ENCODE measurements around the gene FOLH1.
"Not testable (repeated sequence)": the region's sequence is repeated elsewhere in the genome, so short reads cannot be mapped to it uniquely, and the experiment has no call there.

FOLH1 gene

GRCh38 chr11:49175378-49175777, 33.0 kb downstream of the FOLH1 start:
- DNase-seq: not testable (repeated sequence)

GRCh38 chr11:49174691-49175366, 33.6 kb downstream of the FOLH1 start:
- not testable (repeated sequence) for DNase-seq

GRCh38 chr11:49171613-49172012, 36.8 kb downstream of the FOLH1 start:
- not testable (repeated sequence) for DNase-seq

- not testable (repeated sequence) for DNase-seq
These were observed 38.8 kb downstream of the FOLH1 start for GRCh38 chr11:49169579-49169978.

GRCh38 chr11:49168992-49169391, 39.4 kb downstream of the FOLH1 start:
- DNase-seq: not testable (repeated sequence)

GRCh38 chr11:49151211-49151610, 57.2 kb downstream of the FOLH1 start:
- no peak for DNase-seq

GRCh38 chr11:49102356-49102755, 106.0 kb downstream of the FOLH1 start:
- DNase-seq: not testable (repeated sequence)

All from NCI-H2081 (cell line).